Measurements from ENCODE around the gene AGAP1.

AGAP1 gene

GRCh38 chr2:235493775-235494715 lies at the start of gene AGAP1:
Gene AGAP1 (plus strand): TSS chr2:235494043.
- H3K4me3 ChIP-seq (ENCODE audit: low read depth, low read length): peak within 1 kb of the TSS; percentile 65

DNA sequence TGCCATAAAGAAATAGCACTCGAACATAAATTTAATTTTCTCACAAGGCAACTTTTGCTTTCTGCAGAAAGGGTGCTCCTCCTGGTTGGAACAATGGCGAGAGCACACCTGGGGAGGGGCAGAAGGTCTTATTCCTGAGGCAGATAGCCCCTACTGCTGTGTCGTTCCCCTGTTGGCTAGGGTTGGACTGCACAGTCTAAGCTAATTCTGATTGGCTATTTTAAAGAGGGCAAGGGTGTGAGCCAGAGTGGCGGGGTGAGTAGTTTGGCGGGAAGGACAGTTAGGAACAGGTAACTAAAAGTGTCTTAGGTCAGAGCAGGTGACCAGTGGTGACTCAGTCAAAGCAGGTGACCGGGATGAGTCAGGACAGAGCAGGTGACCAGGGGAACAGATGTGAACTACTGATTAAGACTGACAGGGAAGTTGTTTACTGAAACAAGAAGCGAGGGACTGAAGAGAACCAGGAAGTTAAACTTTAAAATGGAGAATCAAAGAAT lies 49.7 kb upstream of the AGAP1 start:
- H3K4me3 ChIP-seq (ENCODE audit: low read depth, low read length): no peak overlapping the region

- no peak overlapping the region for H3K4me3 ChIP-seq (ENCODE audit: low read depth, low read length)
Observed at GRCh38 chr2:235445116-235445515, 48.7 kb upstream of the AGAP1 start.

GRCh38 chr2:235446082-235446481 lies 47.8 kb upstream of the AGAP1 start:
- H3K4me3 ChIP-seq (ENCODE audit: low read depth, low read length): no peak overlapping the region

DNA sequence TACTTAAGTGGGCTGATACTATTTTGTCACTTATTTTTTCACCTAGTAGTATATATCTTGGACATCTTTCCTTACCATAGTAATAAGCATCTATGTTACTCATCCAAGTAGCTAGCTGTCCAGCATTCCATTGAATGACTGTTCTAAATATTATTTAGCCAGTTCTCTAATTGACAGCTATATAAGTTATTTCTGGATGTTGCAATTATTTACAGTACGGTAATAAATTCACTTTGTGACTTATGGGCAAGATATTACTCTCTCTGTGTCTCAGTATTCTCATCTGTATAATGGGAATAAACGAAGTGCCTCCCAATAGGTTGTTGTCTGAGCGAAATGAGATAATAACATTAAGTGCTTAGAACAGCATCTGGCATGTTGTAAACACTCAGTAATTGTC lies 46.6 kb upstream of the AGAP1 start:
- H3K4me3 ChIP-seq (ENCODE audit: low read depth, low read length): no peak overlapping the region

GRCh38 chr2:235449568-235449967 lies 44.3 kb upstream of the AGAP1 start:
- H3K4me3 ChIP-seq (ENCODE audit: low read depth, low read length): no peak overlapping the region

- H3K4me3 ChIP-seq (ENCODE audit: low read depth, low read length): no peak overlapping the region
Observed at GRCh38 chr2:235453605-235454151, 40.2 kb upstream of the AGAP1 start.

DNA sequence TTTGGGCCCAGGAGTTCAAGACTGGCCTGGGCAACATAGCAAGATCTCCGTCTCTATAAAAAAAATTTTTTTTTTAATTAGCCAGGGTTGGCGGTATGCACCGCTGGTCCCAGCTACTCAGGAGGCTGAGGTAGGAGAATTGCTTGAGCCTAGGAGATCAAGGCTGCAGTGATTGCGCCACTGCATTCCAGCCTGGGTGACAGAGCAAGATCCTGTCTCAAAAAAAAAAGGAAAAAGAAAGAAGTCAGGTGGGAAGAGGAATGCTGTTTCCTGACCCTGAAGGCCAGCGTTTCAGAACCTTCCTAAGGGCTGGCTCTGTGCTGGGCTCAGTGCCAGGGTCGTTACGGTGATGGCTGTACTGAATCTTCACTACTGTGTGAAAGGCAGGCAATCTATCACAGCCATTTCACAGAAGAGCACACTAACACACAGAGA lies 35.0 kb upstream of the AGAP1 start:
- no peak overlapping the region for H3K4me3 ChIP-seq (ENCODE audit: low read depth, low read length)

DNA sequence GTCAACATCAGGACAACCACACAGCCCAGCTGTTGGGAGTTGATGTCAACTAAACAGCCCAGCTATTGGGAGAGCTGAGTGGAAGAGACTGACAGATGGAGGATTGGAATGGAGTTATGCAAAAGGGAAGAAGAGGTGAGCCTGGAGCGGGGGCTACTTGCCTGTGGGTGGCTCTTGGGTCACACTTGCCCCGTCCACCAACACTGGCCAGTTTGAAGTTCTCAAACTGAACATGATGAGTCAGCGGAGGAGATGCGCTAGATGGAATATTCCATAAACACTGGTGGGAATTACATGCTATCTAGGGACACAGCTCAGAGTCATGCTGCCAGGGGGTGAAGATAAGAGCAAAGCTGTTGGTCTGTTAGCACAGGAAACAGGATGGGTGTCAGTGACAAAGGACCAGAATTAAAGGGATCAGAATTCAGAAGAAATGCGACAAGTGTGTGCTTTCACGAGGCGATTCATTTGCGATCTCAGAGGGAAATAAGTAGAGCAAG lies 33.2 kb upstream of the AGAP1 start:
- H3K4me3 ChIP-seq (ENCODE audit: low read depth, low read length): no peak overlapping the region

DNA sequence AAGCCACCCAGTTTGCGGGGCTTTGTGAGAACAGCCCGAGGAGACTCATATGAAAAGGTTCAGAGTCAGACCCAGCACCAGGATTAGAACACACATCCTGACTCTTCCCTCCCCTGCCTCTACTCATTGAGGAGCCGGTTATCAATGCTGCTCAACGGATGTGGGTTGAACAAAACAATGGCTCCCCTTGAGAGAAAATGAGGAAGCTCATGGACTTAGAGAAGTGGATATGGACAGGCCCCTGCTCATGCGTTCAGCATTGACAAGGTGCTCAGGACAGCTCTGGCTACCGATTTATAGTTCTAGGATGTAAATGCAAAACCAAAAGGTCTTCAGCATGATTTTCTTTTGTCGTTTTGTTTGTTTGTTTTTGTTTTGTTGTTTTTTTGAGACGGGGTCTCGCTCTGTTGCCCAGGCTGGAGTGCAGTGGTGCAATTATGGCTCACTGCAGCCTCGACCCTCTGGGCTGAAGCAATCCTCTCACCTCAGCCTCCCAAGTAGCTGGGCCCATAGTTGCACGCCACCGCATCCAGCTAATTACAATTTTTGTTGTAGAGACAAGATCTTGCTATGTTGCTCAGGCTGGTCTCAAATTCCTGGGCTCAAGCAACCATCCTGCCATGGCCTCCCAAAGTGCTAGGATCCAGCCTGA lies 32.0 kb upstream of the AGAP1 start:
- no peak overlapping the region for H3K4me3 ChIP-seq (ENCODE audit: low read depth, low read length)

- H3K4me3 ChIP-seq (ENCODE audit: low read depth, low read length): no peak overlapping the region
Observed at GRCh38 chr2:235462415-235462790, 31.4 kb upstream of the AGAP1 start.

DNA sequence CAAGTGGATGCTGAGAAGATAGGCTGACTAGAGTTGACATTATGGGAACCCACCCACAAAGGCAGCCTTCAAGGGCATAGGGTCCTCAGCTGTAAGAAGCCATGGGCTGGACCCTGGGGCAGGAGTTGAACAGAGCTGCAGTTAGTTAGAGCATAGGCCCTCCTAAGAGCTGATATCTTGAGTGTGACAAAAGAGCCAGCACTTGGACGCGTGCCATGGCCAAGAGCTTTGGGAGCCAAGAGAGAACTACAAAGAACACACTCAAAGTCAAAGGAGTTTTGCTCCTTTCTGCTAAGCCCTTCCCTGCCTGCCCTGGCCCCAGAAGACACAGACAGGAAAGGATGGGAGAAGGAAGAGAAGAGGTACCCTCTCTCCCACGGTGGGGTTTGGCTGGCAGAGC lies 29.9 kb upstream of the AGAP1 start:
- H3K4me3 ChIP-seq (ENCODE audit: low read depth, low read length): no peak overlapping the region

- H3K4me3 ChIP-seq (ENCODE audit: low read depth, low read length): no peak overlapping the region
Observed at GRCh38 chr2:235467588-235467987, 26.3 kb upstream of the AGAP1 start.

DNA sequence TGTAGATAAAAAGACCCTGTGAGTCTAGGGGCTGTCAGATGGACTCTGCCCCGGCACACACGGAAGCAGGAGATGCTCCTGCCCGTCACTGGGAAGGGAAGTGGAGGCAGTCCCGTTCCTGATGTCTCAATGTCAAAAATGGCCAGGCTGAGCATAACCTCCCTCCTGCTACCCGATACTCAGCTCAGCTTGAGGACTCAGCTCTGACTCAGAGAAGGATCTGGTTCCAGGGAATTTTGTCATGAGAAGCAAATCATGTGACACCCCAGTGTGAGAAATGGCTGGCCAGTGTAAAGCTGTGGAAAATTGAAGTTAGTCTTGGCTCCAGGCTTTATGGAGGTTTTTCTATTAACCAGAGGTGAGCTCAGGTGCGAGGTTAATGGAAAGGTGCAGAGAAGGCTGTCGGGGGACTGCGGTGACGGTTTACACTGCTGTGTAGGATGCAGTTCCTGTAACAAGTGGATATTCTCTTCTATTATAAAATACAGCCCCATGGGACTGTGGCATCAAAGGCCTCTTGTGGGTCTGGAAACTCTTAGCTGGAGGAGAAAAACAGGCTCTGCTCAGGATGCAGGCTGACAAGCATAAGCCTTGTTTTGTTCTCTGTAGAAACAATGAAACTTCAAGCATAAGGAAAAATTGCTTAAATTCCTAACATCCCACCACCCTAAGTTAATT lies 24.7 kb upstream of the AGAP1 start:
- H3K4me3 ChIP-seq (ENCODE audit: low read depth, low read length): no peak overlapping the region

DNA sequence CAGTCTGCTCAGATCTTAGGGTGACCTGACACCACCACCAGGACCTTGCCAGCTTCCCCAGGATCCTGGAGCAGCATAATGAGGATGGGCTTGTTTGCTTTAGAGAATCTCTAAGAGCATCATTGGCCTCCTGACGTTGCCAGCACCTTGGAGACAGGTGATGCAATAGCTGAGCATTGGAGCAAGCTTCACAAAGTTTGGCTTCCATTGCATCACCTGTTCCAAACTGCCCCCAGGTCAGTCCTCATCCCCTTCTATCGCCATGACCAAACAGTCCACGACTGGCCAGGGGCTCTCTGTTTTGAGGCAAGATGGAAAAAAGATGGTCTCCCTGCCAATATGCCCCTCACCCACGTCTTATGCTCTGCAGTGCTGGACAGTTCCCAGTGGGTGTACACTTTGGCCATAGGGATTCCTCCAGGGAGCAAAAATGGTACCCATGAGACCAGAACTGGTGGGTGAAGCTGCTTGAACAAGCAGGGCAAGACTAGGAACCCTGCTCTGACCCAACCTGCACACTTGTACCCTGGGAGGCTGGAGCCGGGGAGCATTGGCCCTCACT lies 22.6 kb upstream of the AGAP1 start:
- no peak overlapping the region for H3K4me3 ChIP-seq (ENCODE audit: low read depth, low read length)

- no peak overlapping the region for H3K4me3 ChIP-seq (ENCODE audit: low read depth, low read length)
Observed at GRCh38 chr2:235472443-235472842, 21.4 kb upstream of the AGAP1 start.

- H3K4me3 ChIP-seq (ENCODE audit: low read depth, low read length): no peak overlapping the region
Observed at GRCh38 chr2:235478609-235479008, 15.2 kb upstream of the AGAP1 start.

GRCh38 chr2:235479604-235480003 lies 14.2 kb upstream of the AGAP1 start:
- no peak overlapping the region for H3K4me3 ChIP-seq (ENCODE audit: low read depth, low read length)

DNA sequence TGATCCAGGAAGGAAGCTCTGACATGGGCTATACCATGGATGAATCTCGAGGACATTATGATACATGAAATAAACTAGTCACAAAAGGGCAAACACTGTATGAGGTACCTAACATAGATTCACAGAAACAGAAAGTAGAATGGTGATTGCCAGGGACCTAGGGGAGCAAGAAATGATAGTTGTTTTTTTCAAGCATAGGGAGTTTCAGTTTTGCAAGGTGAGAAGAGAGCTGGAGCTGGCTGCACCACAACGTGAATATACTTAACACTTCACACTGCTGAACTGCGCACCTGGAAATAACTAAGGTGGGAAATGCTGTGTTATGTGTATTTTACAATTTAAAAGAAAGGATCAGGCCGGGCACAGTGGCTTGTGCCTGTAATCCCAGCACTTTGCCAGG lies 13.2 kb upstream of the AGAP1 start:
- H3K4me3 ChIP-seq (ENCODE audit: low read depth, low read length): no peak overlapping the region

DNA sequence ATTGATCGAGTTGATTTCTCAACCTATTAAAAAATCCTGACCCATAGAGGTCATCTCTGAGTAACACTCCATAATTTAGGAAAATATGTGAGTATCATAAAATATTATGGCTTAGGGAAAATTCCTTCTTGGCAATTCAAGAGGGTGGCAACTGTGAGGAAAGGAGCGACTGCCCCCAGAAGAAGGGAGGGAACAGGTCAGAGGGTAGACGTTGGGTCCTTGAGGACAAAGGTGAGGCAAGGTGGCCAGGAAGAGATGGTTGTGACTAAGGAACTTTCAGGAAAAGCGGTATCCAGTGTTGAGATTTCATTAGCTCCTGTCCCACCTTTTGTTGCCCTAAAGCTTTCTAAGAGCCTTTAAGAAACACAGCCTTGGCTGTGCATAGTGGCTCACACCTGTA lies 10.5 kb upstream of the AGAP1 start:
- no peak overlapping the region for H3K4me3 ChIP-seq (ENCODE audit: low read depth, low read length)

GRCh38 chr2:235485362-235485761 lies 8.5 kb upstream of the AGAP1 start:
- H3K4me3 ChIP-seq (ENCODE audit: low read depth, low read length): no peak overlapping the region

All from iPS-11a (cell line).